ENCODE measurements around the gene GLRB. TPM values are rescaled to one million over a fixed set of nuclear protein-coding genes. Genes with fewer than 3 reads are reported as not detected.
"Not testable (repeated sequence)": the region's sequence is repeated elsewhere in the genome, so short reads cannot be mapped to it uniquely, and the experiment has no call there.

GLRB gene
- total RNA-seq, 2 donors from 2014 or later: not detected

DNA sequence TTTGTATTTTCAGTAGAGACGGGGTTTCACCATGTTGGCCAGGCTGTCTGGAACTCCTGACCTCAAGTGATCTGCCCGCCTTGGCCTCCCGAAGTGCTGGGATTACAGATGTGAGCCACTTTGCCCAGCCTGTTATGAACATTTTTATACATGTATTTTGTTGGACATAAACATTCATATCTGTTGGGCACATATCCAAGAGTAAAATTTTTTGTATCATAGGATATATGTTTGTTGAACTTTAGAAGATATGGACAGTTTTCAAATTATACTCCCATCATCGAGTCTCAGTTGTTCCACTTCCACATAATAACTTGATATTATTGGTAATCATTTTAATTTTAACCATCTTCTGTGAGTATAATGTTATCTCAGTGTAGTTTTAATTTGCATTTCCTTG, 23.6 kb downstream of the GLRB start:
- Mint-ChIP-seq H3K36me3 (no peaks in the 10 kb centered on the region), H3K27ac (no peak overlapping the region)

DNA sequence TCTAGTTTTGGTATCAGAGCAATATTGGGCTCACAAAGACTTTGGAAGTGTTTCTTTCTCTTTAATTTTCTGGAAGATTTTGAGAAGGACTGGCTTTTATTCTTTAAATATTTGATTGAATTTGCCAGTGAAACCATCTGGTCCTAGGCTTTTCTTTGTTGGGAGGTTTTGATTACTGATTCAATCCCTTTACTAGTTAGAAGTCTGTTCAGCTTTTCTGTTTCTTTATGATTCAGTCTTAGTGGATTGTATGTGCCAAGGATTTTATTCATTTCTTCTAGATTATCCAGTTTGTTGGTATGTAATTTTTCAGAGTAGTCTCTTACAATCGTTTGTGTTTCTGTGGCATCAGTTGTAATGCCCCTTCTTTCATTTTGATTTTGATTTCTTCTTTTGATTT, 28.6 kb downstream of the GLRB start:
- Mint-ChIP-seq H3K27ac (no peak overlapping the region), H3K36me3 (no peaks in the 10 kb centered on the region), H3K9me3 (peaks cover 15 to 17% of the 10 kb centered on the region in 2 donors)
- DNase-seq (ENCODE audit: low spot score in 2 of 2) (no peak), ATAC-seq (no peak)

More for the DNA sequence above, 23.6 kb downstream of the GLRB start:
- peaks cover 11 to 16% of the 10 kb centered on the region in 2 donors for H3K9me3 Mint-ChIP-seq
- DNase-seq (ENCODE audit: low spot score in 2 of 2) (no peak), ATAC-seq (no peak)

GRCh38 chr4:157114671-157115070, 38.7 kb downstream of the GLRB start:
- Mint-ChIP-seq H3K9me3 (peaks cover 0 to 7% of the 10 kb centered on the region in 2 donors), H3K27ac (no peak overlapping the region), H3K36me3 (no peaks in the 10 kb centered on the region)
- DNase-seq (ENCODE audit: low spot score in 2 of 2) (no peak), ATAC-seq (no peak)

- H3K9me3 Mint-ChIP-seq: peaks cover 0 to 7% of the 10 kb centered on the region in 2 donors
- DNase-seq (ENCODE audit: low spot score in 2 of 2) (no peak), ATAC-seq (no peak)
- no peak overlapping the region for H3K27ac Mint-ChIP-seq
- no peaks in the 10 kb centered on the region for H3K36me3 Mint-ChIP-seq
Observed at GRCh38 chr4:157115613-157116335, 39.8 kb downstream of the GLRB start.

DNA sequence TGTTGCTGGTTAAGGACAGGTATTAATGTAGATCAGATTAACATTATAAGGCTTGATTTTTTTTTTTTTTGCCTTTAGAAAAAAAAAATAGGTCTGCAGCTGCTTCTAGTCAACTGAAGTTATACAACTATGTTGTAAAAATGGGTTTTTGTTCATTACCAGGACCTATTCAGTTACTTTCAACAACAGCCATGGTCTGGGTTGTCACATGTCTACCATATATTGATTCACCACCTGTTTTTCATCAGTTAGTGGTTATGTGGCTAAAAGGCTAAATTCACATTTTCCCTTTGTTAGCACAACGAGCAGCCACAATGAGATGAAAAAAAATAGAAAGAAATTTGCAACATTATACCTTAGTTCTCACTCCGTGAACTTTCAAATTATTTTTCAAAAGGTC, 45.5 kb downstream of the GLRB start:
- ATAC-seq: no peak
- no peak overlapping the region for H3K27ac Mint-ChIP-seq
- H3K9me3 Mint-ChIP-seq: peaks cover 3 to 10% of the 10 kb centered on the region in 2 donors

DNA sequence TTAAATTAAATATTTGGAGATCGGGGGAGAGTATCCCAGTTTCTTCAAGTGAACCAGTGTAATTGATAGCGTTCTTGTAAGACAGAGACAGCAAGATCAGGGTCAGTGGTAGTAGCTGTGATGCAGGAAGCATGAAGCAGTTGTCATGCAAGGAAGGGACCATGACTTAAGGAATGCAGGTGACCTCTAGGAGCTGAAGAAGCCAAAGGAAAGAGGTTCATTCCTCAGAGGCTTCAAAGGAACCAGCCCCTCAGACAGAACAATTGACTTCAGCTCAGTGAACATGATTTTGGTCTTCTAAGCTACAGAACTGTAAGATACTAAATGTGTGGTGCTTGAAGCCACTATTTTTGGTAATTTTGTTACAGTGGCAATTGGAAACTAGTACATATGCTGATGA, 51.6 kb downstream of the GLRB start:
- ATAC-seq (no peak), DNase-seq (ENCODE audit: low spot score in 2 of 2) (no peak)
- Mint-ChIP-seq H3K9me3 (peaks cover 7 to 15% of the 10 kb centered on the region in 2 donors), H3K27ac (no peak overlapping the region), H3K36me3 (no peaks in the 10 kb centered on the region)

More for the DNA sequence above, 45.5 kb downstream of the GLRB start:
- no peak for DNase-seq (ENCODE audit: low spot score in 2 of 2)
- H3K36me3 Mint-ChIP-seq: no peaks in the 10 kb centered on the region

GRCh38 chr4:157128395-157128794, 52.4 kb downstream of the GLRB start:
- Mint-ChIP-seq H3K27ac (no peak overlapping the region), H3K9me3 (peaks cover 7 to 16% of the 10 kb centered on the region in 2 donors), H3K36me3 (no peaks in the 10 kb centered on the region)
- no peak for ATAC-seq
- DNase-seq (ENCODE audit: low spot score in 2 of 2): no peak

DNA sequence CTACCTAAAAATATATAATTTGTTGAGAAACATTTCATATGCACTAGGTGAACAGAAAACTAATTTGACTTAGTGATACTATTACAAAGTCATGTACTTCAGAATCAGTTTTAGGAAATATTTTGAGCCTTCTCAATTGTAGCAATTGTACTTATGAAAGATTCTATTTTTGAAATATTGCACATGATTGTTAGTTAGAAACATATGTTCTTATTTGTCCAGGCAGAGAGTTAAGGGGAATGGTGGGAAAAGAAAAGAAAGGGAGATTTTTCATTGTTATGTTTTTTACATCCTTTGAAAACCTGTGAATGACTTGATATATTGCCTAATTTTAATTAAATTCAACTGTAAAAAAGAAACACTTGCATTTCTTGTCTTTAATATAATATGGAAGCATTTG, 66.0 kb downstream of the GLRB start:
- Mint-ChIP-seq H3K36me3 (no peaks in the 10 kb centered on the region), H3K27ac (no peak overlapping the region)
- ATAC-seq: no peak

GRCh38 chr4:157143369-157143768, 67.4 kb downstream of the GLRB start:
- H3K27ac Mint-ChIP-seq: no peak overlapping the region
- H3K9me3 Mint-ChIP-seq: peaks cover 10 to 11% of the 10 kb centered on the region in 2 donors
- H3K36me3 Mint-ChIP-seq: no peaks in the 10 kb centered on the region
- no peak for DNase-seq (ENCODE audit: low spot score in 2 of 2)
- ATAC-seq: no peak

More for the DNA sequence above, 66.0 kb downstream of the GLRB start:
- DNase-seq (ENCODE audit: low spot score in 2 of 2): no peak
- peaks cover 3 to 7% of the 10 kb centered on the region in 2 donors for H3K9me3 Mint-ChIP-seq

- Mint-ChIP-seq H3K36me3 (peaks cover 0 to 6% of the 10 kb centered on the region in 2 donors), H3K9me3 (peaks cover 25 to 28% of the 10 kb centered on the region in 2 donors), H3K27ac (no peak overlapping the region)
- DNase-seq (ENCODE audit: low spot score in 2 of 2) (no peak), ATAC-seq (no peak)
Observed at GRCh38 chr4:157151711-157152110, 75.8 kb downstream of the GLRB start.

GRCh38 chr4:157165935-157166610, 90.1 kb downstream of the GLRB start:
- no peak for ATAC-seq
- no peak for DNase-seq (ENCODE audit: low spot score in 2 of 2)
- Mint-ChIP-seq H3K36me3 (peaks cover 0 to 11% of the 10 kb centered on the region in 2 donors), H3K9me3 (peaks cover 9 to 10% of the 10 kb centered on the region in 2 donors), H3K27ac (no peak overlapping the region)

GRCh38 chr4:157170321-157170720, 94.4 kb downstream of the GLRB start:
- H3K27ac Mint-ChIP-seq: no peak overlapping the region
- H3K9me3 Mint-ChIP-seq: peaks cover 0 to 4% of the 10 kb centered on the region in 2 donors

DNA sequence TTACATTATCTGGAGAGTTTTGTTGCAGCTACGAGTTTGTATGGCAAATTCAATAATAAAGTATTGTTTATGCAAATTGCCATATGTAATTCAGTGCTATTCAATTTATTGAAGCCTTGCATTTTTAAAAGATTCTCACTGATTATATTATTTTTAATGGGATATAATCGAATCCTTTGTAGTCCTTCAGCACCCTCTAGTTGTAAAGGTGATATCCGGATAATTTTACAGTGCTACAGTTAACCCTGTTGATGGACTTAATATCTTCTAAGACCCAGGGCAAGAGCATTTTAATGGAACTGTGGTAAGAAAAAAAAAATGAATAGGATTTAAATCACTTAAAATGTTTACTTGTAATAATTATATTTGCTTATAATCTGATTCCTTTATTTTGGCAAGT, 96.1 kb downstream of the GLRB start:
- DNase-seq (ENCODE audit: low spot score in 2 of 2) (no peak), ATAC-seq (no peak)

More at GRCh38 chr4:157170321-157170720, 94.4 kb downstream of the GLRB start:
- ATAC-seq: no peak
- DNase-seq (ENCODE audit: low spot score in 2 of 2): no peak
- no peaks in the 10 kb centered on the region for H3K36me3 Mint-ChIP-seq

GRCh38 chr4:157180268-157180667, 104.3 kb downstream of the GLRB start:
- ATAC-seq; DNase-seq (ENCODE audit: low spot score in 2 of 2); H3K36me3 Mint-ChIP-seq; H3K27ac Mint-ChIP-seq; H3K9me3 Mint-ChIP-seq: not testable (repeated sequence)

More for the DNA sequence above, 96.1 kb downstream of the GLRB start:
- no peaks in the 10 kb centered on the region for H3K36me3 Mint-ChIP-seq
- no peak overlapping the region for H3K27ac Mint-ChIP-seq
- H3K9me3 Mint-ChIP-seq: peaks cover 0 to 4% of the 10 kb centered on the region in 2 donors

DNA sequence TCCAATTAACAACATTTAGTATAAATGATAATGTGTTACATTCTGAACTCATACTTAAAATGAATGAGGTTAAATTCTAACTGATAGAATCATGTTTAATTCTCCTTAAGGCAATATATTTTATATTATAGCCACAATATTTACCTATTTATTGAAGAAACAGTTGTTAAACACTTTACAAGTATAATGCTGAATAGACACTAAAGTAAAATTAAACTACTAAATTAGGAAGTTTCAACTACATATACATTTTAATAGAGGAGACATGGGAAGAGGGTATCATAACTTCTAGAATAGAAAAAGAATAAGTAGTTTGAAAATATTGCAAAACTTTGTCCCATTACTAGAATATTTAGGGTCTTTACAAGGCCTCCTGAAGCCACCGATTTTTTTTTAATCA, 108.3 kb downstream of the GLRB start:
- DNase-seq (ENCODE audit: low spot score in 2 of 2): no peak
- H3K36me3 Mint-ChIP-seq: no peaks in the 10 kb centered on the region
- no peak overlapping the region for H3K27ac Mint-ChIP-seq
- peaks cover 3 to 8% of the 10 kb centered on the region in 2 donors for H3K9me3 Mint-ChIP-seq
- ATAC-seq: no peak

DNA sequence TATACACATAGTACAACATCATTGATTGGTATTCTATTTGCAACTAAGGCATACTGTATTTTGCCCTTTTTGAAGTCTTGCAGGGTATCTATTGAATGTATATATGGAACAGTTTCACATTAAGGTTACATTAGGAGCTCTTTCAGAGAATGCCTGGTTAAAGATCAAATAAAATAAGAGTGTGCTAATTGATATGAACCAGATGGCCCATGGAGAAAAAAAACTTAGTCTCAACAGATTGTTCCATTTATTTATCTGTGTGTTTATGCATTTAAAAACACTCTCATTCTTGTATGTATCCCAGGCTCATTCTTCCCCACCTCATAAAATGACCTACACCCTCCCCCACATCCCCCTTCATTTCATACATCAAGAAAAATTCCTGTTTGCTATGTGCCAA, 109.4 kb downstream of the GLRB start:
- DNase-seq (ENCODE audit: low spot score in 2 of 2): no peak
- Mint-ChIP-seq H3K9me3 (peaks cover 7 to 8% of the 10 kb centered on the region in 2 donors), H3K27ac (no peak overlapping the region), H3K36me3 (no peaks in the 10 kb centered on the region)
- ATAC-seq: no peak

GRCh38 chr4:157195374-157195773, 119.4 kb downstream of the GLRB start:
- peaks cover 0 to 11% of the 10 kb centered on the region in 2 donors for H3K9me3 Mint-ChIP-seq
- DNase-seq (ENCODE audit: low spot score in 2 of 2): no peak
- H3K36me3 Mint-ChIP-seq: no peaks in the 10 kb centered on the region
- no peak for ATAC-seq
- no peak overlapping the region for H3K27ac Mint-ChIP-seq
